Endothelial cell (in vitro differentiated cells): ENCODE data around the gene ZBP1. TPM values are rescaled to one million over a fixed set of nuclear protein-coding genes. Genes with fewer than 3 reads are reported as not detected.

ENCODE experiments used
- DNase-seq: peaks from one replicate; pipeline ENCODE4 v3.0.0; 2021; ENCODE audit warnings: low spot score
- H3K27ac Mint-ChIP-seq: one replicate; pipeline ENCODE4 v1.8.0; 2021; ENCODE audit warnings: mixed read lengths, inconsistent platforms; ENCODE audit not compliant: unreplicated experiment
- H3K27me3 Mint-ChIP-seq: one replicate; pipeline ENCODE4 v1.8.0; 2021; ENCODE audit warnings: mild to moderate bottlenecking, moderate library complexity, mixed read lengths, inconsistent platforms; ENCODE audit not compliant: unreplicated experiment
- H3K36me3 Mint-ChIP-seq: one replicate; pipeline ENCODE4 v1.8.0; 2021; ENCODE audit warnings: mild to moderate bottlenecking, low read depth, mixed read lengths, inconsistent platforms; ENCODE audit not compliant: unreplicated experiment
- H3K4me1 Mint-ChIP-seq: one replicate; pipeline ENCODE4 v1.8.0; 2021; ENCODE audit warnings: mild to moderate bottlenecking, mixed read lengths, inconsistent platforms; ENCODE audit not compliant: unreplicated experiment
- H3K4me3 Mint-ChIP-seq: one replicate; pipeline ENCODE4 v1.8.0; 2021; ENCODE audit warnings: mild to moderate bottlenecking, mixed read lengths, inconsistent platforms; ENCODE audit not compliant: unreplicated experiment
- H3K9me3 Mint-ChIP-seq: one replicate; pipeline ENCODE4 v1.8.0; 2021; ENCODE audit warnings: mixed read lengths, inconsistent platforms; ENCODE audit not compliant: unreplicated experiment
- total RNA-seq: library from RNA; stranded (reverse); fragmentation: NEBNext Ultra II Directional; extraction: Animal tissue kit (Norgen Biotek cat#: 25700); gene quantifications from one replicate; pipeline ENCODE4 v1.2.1, GENCODE V29; 2021; ENCODE audit not compliant: unreplicated experiment
- TF ChIP-seq, protein P1 (sequence below): fragments of 200-600 bp; sonication (generic); IDR thresholded peaks from one replicate; pipeline ENCODE4 v1.5.0; 2021; ENCODE audit warnings: antibody characterized with exemption; ENCODE audit not compliant: unreplicated experiment

ZBP1 gene
- total RNA-seq, 1 donor from 2014 or later, result not detected

DNA sequence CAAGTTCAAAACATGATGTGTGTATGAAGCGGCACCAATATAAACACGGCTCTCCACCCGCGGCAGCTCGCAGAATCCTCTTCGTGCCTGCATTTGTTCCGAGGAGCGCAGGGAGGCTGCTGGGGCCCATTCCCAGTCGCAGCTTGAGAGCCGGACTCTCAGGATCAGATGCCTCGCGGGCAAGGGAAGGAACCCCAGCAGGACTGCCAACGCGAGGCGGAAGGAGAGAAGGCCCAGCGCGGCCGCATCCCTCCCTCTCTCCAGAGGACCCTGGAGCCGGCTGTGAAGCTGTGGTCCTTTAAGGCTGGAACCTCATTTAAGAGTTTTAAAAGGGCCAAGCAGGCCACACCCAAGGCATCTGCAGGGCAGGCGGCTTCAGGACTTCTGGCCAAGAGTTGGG is 44.2 kb upstream of the ZBP1 start:
- H3K4me3 Mint-ChIP-seq, result no peak overlapping the region
- H3K27ac Mint-ChIP-seq, result no peak overlapping the region
- DNase-seq, result no peak
- peaks cover 22% of the 10 kb centered on the region for H3K36me3 Mint-ChIP-seq
- TF ChIP-seq, protein P1, sequence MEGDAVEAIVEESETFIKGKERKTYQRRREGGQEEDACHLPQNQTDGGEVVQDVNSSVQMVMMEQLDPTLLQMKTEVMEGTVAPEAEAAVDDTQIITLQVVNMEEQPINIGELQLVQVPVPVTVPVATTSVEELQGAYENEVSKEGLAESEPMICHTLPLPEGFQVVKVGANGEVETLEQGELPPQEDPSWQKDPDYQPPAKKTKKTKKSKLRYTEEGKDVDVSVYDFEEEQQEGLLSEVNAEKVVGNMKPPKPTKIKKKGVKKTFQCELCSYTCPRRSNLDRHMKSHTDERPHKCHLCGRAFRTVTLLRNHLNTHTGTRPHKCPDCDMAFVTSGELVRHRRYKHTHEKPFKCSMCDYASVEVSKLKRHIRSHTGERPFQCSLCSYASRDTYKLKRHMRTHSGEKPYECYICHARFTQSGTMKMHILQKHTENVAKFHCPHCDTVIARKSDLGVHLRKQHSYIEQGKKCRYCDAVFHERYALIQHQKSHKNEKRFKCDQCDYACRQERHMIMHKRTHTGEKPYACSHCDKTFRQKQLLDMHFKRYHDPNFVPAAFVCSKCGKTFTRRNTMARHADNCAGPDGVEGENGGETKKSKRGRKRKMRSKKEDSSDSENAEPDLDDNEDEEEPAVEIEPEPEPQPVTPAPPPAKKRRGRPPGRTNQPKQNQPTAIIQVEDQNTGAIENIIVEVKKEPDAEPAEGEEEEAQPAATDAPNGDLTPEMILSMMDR, result no peak
- no peaks in the 10 kb centered on the region for H3K9me3 Mint-ChIP-seq
- peaks cover 9% of the 10 kb centered on the region for H3K27me3 Mint-ChIP-seq
- H3K4me1 Mint-ChIP-seq, result peaks cover 22% of the 10 kb centered on the region

DNA sequence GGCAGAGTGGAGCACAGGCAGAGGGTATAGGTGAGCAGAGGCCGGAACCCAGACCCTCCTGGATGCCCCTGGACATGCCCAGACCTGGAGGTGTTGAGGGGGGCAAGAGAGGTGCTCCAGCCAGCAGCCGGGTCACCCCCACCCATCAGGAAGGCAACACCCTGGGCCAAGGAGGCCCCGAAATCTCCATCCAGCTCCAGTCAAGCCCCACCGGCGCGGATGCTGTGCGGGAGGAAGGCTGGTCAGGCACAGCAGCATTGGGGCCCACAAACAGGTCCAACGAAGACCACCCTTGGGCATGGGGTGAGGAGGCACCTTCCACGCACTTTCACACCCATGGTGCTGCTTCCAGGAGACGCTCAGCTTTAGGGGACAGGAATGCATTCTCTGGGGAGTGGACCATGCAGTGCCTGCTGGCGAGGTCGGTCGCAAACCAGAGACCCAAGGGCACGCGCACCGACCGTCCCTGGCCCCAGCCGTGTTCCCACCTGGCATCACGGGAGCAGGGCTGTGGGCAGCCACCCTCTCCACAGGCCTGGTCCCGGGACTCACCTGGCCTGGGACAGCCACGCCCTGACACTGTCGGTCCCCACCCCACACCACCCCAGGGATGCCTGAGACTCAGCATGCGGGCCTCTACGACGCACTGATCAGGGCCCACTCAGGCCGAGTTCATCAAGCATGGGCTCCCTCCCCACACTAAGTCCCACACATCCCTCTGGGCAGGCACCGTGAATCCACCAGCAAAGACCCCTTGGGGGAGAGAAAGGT is 43.6 kb upstream of the ZBP1 start:
- H3K4me3 Mint-ChIP-seq, result no peak overlapping the region
- H3K9me3 Mint-ChIP-seq, result no peaks in the 10 kb centered on the region
- H3K36me3 Mint-ChIP-seq, result peaks cover 26% of the 10 kb centered on the region
- H3K4me1 Mint-ChIP-seq, result peaks cover 22% of the 10 kb centered on the region
- TF ChIP-seq, protein P1, result no peak
- H3K27me3 Mint-ChIP-seq, result peaks cover 14% of the 10 kb centered on the region
- no peak for DNase-seq
- H3K27ac Mint-ChIP-seq, result no peak overlapping the region

DNA sequence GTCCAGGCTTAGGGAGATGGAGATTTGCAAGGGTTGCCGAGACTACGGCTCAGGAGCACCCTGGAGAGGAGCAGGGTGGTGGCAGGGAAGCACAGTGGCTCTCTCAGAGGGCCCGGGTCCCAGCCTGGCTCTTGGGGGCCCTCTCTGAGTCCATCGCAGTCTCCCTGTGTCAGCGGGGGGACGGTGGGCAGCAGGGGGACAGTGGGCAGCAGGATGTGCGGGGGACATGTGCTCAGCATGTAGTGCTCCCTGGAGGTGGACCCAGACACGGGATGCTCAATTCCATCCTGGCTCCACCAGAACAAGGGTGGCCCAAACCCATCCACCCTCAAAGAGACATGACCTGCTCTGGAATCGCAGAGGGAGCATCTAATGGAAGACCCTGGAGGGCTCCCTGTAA is 43.0 kb upstream of the ZBP1 start:
- no peak overlapping the region for H3K4me3 Mint-ChIP-seq
- H3K4me1 Mint-ChIP-seq, result peaks cover 22% of the 10 kb centered on the region
- no peaks in the 10 kb centered on the region for H3K9me3 Mint-ChIP-seq
- peaks cover 27% of the 10 kb centered on the region for H3K36me3 Mint-ChIP-seq
- no peak for DNase-seq
- H3K27me3 Mint-ChIP-seq, result peaks cover 11% of the 10 kb centered on the region
- H3K27ac Mint-ChIP-seq, result peak overlapping the region; percentile 5
- TF ChIP-seq, protein P1, result no peak

DNA sequence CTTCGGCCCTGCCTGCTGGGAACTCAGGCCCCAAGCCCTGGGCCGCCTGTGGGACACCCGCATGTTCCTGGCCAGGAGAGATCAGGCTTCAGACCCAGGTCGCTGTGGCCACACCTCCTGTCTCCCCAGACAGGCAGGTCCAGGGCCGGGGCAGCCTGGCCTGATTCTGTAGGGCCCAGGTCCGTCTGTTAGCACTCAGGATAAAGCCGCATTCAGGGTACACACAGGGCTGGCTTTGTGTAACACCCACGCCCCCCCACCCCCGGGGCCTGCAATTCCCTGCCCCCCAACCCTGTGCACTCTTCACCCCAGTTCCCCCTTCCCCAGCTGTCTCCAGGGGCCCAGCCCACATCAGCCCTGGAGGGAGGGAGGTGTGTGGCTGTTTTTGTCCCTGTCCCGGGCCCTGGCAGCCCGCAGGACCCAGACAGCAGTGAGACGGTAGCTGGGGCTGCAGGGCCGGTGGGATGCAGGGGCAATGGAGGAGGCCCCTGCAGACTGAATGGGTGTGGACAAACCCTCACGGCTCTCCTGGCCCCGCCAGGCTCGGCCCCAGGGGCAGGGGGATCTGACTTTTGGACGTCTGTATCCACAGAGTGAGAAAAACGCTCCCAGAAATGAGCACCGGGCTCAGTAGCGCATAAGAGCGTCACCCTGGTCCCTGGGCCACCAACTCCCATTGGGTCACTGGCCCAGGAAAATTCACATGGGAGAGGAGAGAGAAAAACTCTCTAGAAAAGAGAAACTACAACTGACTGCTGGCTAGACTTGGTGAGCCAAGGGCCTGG is 42.4 kb upstream of the ZBP1 start:
- Mint-ChIP-seq H3K4me1 (peaks cover 22% of the 10 kb centered on the region), H3K9me3 (no peaks in the 10 kb centered on the region), H3K4me3 (no peak overlapping the region), H3K36me3 (peaks cover 32% of the 10 kb centered on the region), H3K27ac (peak overlapping the region; percentile 5), H3K27me3 (peaks cover 11% of the 10 kb centered on the region)
- TF ChIP-seq, protein P1, result no peak
- DNase-seq, result no peak
